Right cardiac atrium (tissue), 5 donors: ENCODE data around the gene MRPS23. TPM values are rescaled to one million over a fixed set of nuclear protein-coding genes. Genes with fewer than 3 reads are reported as not detected.

Source experiments
- ATAC-seq, 2 donors: fragments of 200-7000 bp; cut with Tn5 transposase; one replicate each; pipeline versions ENCODE4 v1.8.0 to v1.9.1; 2020; ENCODE audit warnings: moderate library complexity in 2 of 2, mild to moderate bottlenecking in 1 of 2
- DNase-seq, 3 donors: peaks; one replicate each; pipeline ENCODE4 v3.0.0-alpha.2; 2020
- H3K27ac ChIP-seq: one replicate; pipeline ENCODE4 v1.5.1; 2013; ENCODE audit warnings: mild to moderate bottlenecking, low read length, control low read depth, moderate library complexity
- H3K27me3 ChIP-seq: one replicate; pipeline ENCODE4 v1.6.1; 2013; ENCODE audit not compliant: control insufficient read depth, insufficient read depth
- H3K4me1 ChIP-seq: one replicate; pipeline ENCODE4 v1.6.1; 2013; ENCODE audit warnings: low read length; ENCODE audit not compliant: control insufficient read depth, insufficient read depth
- H3K4me3 ChIP-seq: one replicate; pipeline ENCODE4 v1.5.1; 2013; ENCODE audit warnings: low read length, control low read depth
- H3K9me3 ChIP-seq: one replicate; pipeline ENCODE4 v1.6.1; 2013; ENCODE audit warnings: low read length; ENCODE audit not compliant: control insufficient read depth
- WGBS: extraction: QIAGEN DNeasy Blood & Tissue Kit; methylation state at CpG from one replicate; pipeline ENCODE4 v1.1.7; 2013; 5-methylcytosine and 5-hydroxymethylcytosine counted together
- intact Hi-C, 4 donors: fragments of 100-400 bp; cut with DNase I; formaldehyde crosslinking; loops; one replicate each; pipeline versions ENCODE4 v1.11.0 to v1.14.0; 2022 to 2023
- polyA plus RNA-seq: library from polyadenylated mRNA; stranded (reverse); fragments of 200-250 nt; gene quantifications from one replicate; pipeline ENCODE4 v1.2.3, GENCODE V29; 2013
- total RNA-seq, 4 donors: library from RNA; stranded (reverse); fragmentation: NEBNext Ultra II Directional; extraction: Animal tissue kit (Norgen Biotek cat#: 25700); gene quantifications; one replicate each; pipeline ENCODE4 v1.2.1, GENCODE V29; 2021
- donor health status: healthy with polysubstance abuse.
- donor health status: DM: no; HTN: yes; CAD: no.
- donor health status: DM: no; HTN: no; CAD: no.
- donor health status: DM: no; HTN: yes; CAD: no; lungs with severe emphysema.
- donor health status: DM: yes; HTN: yes; CAD: no.

The MRPS23 gene
- total and polyA plus RNA-seq, 5 donors: 50.9 to 68.3 (median 60.8) TPM

DNA sequence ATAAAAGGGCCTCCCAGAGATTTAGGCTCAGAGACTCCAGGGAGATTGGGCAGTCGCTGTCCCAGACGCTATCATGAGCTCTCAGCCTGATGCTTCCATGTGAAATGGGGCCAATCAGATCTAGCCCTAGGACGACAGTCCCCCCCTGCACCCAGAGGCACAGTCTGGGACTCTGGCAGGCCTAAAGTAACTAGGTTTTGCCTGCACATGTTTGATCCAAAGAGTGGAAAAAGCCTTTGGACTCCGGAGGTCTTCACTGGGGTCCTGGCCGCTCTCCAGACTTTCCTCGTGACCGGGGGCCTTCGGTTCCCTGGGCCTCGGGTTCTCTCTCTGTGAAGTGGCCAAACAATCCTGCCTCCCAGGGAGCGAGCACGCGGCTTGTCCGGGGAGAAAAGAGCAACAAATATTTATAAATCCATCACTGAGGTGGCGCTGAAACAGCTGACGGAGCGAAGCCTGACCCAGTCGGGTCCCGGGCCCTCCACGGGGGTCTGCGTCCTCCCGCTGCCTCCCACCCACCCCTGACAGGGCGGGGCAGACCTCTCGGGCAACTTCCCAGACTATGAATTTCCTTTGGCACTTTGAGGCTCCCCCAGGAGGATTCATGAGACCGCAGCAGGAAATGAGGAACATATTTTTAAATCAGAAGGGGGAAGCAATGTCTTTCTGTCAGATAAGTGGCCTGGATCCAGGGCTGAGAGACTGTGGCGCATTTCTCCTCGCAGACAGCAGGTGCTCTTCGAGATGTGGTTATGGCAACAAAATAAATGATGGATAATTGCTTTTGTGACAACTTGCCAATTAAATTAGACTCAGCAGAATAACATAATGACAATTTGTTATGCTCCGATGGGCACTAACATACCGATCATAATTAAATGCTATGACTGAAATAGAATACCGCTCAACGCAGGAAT lies 38.9 kb downstream of the MRPS23 start:
- peak overlapping the region; percentile 25 for H3K27ac ChIP-seq
- WGBS: 10% methylated on average over 31 of the region's 31 CpGs
- peak overlapping the region; percentile 43 for H3K4me3 ChIP-seq
- H3K27me3 ChIP-seq: no peaks in the 10 kb centered on the region
- H3K9me3 ChIP-seq: no peaks in the 10 kb centered on the region
- intact Hi-C loops: no loop called here
- H3K4me1 ChIP-seq: peaks cover 6% of the 10 kb centered on the region
- DNase-seq (peak; percentile 38 to 78 (median 71)), ATAC-seq (peak; percentile 70 to 72)

GRCh38 chr17:57809879-57810278 lies 40.0 kb downstream of the MRPS23 start:
- no peak for ATAC-seq
- H3K4me3 ChIP-seq: no peak overlapping the region
- no peaks in the 10 kb centered on the region for H3K9me3 ChIP-seq
- peaks cover 6% of the 10 kb centered on the region for H3K4me1 ChIP-seq
- DNase-seq: no peak
- H3K27me3 ChIP-seq: no peaks in the 10 kb centered on the region
- no peak overlapping the region for H3K27ac ChIP-seq
- intact Hi-C loops: no loop called here
- WGBS: 74% methylated on average over 5 of the region's 5 CpGs

DNA sequence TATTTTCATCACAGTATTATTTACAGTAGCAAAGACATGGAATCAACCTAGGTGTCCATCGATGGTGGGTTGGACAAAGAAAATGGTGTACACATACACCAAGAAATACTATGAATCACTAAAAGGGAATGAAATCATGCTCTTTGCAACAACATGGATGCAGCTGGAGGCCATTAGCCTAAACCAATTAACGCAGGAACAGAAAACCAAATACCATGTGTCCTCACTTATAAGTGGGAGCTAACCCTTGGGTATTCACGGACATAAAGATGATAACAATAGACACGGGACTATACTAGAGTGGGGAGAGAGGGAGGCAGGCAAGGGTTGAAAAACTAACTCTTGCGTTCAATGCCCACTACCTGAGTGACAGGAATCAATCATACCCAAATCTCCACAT lies 41.0 kb downstream of the MRPS23 start:
- H3K4me3 ChIP-seq: no peak overlapping the region
- intact Hi-C loops: no loop called here
- no peak overlapping the region for H3K27ac ChIP-seq
- no peaks in the 10 kb centered on the region for H3K27me3 ChIP-seq
- H3K9me3 ChIP-seq: no peaks in the 10 kb centered on the region
- ATAC-seq (no peak), DNase-seq (no peak)
- WGBS: 84% methylated on average over 5 of the region's 5 CpGs
- peaks cover 6% of the 10 kb centered on the region for H3K4me1 ChIP-seq

GRCh38 chr17:57806167-57806830 lies 43.5 kb downstream of the MRPS23 start:
- Histone ChIP-seq H3K4me1 (peaks cover 3% of the 10 kb centered on the region), H3K4me3 (no peak overlapping the region), H3K27ac (no peak overlapping the region), H3K27me3 (no peaks in the 10 kb centered on the region), H3K9me3 (peaks cover 1% of the 10 kb centered on the region)
- DNase-seq: no peak
- no peak for ATAC-seq
- 58% methylated on average over 5 of the region's 5 CpGs for WGBS
- intact Hi-C loops: no loop called here

- ATAC-seq (no peak), DNase-seq (no peak)
- WGBS: 43% methylated on average over 4 of the region's 4 CpGs
- Histone ChIP-seq H3K4me1 (no peaks in the 10 kb centered on the region), H3K27ac (no peak overlapping the region), H3K9me3 (peaks cover 1% of the 10 kb centered on the region), H3K4me3 (no peak overlapping the region), H3K27me3 (no peaks in the 10 kb centered on the region)
- intact Hi-C loops: no loop called here
Observed at GRCh38 chr17:57803021-57803420, 46.8 kb downstream of the MRPS23 start.

GRCh38 chr17:57801044-57801711 lies 48.7 kb downstream of the MRPS23 start:
- no peaks in the 10 kb centered on the region for H3K27me3 ChIP-seq
- DNase-seq: no peak
- H3K9me3 ChIP-seq: peaks cover 1% of the 10 kb centered on the region
- H3K4me3 ChIP-seq: no peak overlapping the region
- H3K27ac ChIP-seq: no peak overlapping the region
- intact Hi-C loops: no loop called here
- H3K4me1 ChIP-seq: no peaks in the 10 kb centered on the region
- 78% methylated on average over 3 of the region's 3 CpGs for WGBS
- no peak for ATAC-seq

DNA sequence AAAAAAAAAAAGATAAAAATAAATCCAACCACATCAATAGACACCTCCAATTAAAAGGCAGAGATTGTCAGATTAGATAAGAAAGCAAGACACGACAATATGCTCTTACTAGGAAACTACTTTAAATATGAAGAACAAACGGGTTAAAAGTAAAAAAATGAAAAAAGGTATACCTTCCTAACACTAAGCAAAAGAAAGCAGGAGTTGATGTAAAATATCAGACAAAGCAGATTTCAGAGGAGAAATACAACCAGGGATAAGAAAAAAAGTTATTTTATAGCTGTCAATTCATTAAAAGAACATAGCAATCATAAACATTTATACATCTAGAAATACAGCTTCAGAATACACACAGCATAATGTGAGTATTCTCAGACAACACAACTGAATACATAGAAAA lies 55.0 kb downstream of the MRPS23 start:
- DNase-seq: no peak
- no peak overlapping the region for H3K4me3 ChIP-seq
- 63% methylated on average over 2 of the region's 2 CpGs for WGBS

DNA sequence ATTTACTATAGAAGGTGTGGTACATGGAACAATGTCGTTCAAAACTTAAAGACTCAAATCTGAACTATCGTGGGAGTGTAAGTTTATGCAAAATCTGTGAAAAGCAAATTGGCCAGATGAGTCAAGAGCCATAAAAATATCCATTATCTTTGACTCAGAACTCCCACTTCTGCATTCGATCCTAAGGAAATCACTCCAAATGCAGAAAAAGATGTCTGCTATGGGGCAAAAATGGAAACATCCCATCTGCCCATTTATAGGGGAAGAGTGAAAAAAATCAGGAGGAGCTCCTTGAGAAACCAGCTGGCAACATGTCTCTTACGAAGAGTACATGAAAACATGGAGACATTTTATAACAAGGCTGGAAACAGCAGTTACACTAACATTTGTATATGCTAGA lies 61.1 kb downstream of the MRPS23 start:
- DNase-seq: no peak
- H3K4me3 ChIP-seq: no peak overlapping the region
- intact Hi-C loops: no loop called here
- H3K4me1 ChIP-seq: no peaks in the 10 kb centered on the region
- 61% methylated on average over 4 of the region's 4 CpGs for WGBS
- H3K27ac ChIP-seq: no peak overlapping the region
- H3K27me3 ChIP-seq: no peaks in the 10 kb centered on the region
- no peaks in the 10 kb centered on the region for H3K9me3 ChIP-seq
- ATAC-seq: no peak

More for the DNA sequence above, 55.0 kb downstream of the MRPS23 start:
- intact Hi-C loops: no loop called here
- H3K4me1 ChIP-seq: no peaks in the 10 kb centered on the region
- H3K27me3 ChIP-seq: no peaks in the 10 kb centered on the region
- no peaks in the 10 kb centered on the region for H3K9me3 ChIP-seq
- no peak for ATAC-seq
- no peak overlapping the region for H3K27ac ChIP-seq

- Histone ChIP-seq H3K27me3 (no peaks in the 10 kb centered on the region), H3K4me3 (no peak overlapping the region), H3K9me3 (no peaks in the 10 kb centered on the region), H3K4me1 (peaks cover 5% of the 10 kb centered on the region), H3K27ac (no peak overlapping the region)
- DNase-seq (peak; percentile 68 to 86 (median 76)), ATAC-seq (peak; percentile 84 to 87)
- intact Hi-C loops: no loop called here
- 45% methylated on average over 7 of the region's 7 CpGs for WGBS
Observed at GRCh38 chr17:57785022-57785421, 64.8 kb downstream of the MRPS23 start.
